Measurements from ENCODE around the gene ZNF71. TPM values are rescaled to one million over a fixed set of nuclear protein-coding genes. Genes with fewer than 3 reads are reported as not detected.

The ZNF71 gene
- polyA plus RNA-seq, 1 experiment = 6.6 TPM

DNA sequence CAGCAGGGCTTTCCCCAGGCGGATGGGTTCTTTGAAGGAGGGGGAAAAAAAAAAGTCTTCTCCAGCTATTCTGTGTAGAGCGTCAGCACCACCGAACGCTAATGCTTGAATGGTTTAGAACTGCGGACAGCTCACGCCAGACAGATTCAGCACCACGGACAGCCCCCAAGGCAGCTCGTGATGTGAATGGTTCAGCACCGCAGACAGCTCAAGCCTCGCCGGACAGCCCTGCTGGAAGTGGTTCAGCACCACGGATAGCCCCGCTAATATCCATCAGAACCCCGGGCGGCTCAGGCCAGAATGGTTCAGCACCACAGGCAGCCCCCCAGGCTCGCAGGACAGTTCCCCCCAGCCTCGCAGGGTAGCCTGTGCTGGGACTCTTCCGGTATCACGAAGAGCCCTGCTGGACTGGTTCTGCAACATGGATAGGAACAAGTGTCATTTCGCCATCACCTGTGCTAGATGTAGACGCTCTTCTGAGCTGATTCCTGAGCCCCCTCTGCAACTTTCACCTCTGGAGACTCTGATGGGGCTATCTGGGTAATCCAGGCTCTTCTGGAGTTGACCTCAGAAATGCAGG lies 43.0 kb downstream of the ZNF71 start:
- CTCF ChIA-PET = interaction anchor here (0.6 kb wide), 2 partner anchors 24 to 357 kb away, joined by 4 read pairs; no protein-coding TSS in a partner anchor
- H3K36me3 ChIP-seq (ENCODE audit: control insufficient read depth, insufficient read depth, low read length) = no peaks in the 10 kb centered on the region

DNA sequence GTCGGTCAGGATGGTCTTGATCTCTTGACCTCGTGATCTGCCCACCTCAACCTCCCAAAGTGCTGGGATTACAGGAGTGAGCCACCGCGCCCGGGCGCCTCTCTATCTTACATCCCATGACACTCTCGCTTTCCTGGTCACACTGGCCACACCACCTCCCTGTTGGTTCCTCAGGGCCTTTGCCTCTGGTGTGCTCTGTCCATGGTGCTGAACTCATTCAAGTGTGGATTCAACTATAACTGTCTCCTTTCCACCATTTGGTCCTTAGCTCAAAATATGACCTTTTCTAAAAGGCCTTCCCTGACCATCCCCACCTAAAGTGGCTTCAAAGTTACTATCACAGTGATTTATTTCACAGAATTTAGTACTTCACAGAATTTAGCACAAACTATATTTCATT lies 44.1 kb downstream of the ZNF71 start:
- ChIA-PET CTCF (interaction anchor here (0.5 kb wide), 1 partner anchor 115 kb away, joined by 3 read pairs; no protein-coding TSS in a partner anchor), POLR2A (no interaction called here)
- DNase-seq (ENCODE audit: low read depth) = no peak
- Histone ChIP-seq H3K27me3 (ENCODE audit: control insufficient read depth, insufficient read depth, low read length) (no peaks in the 10 kb centered on the region), H3K36me3 (ENCODE audit: control insufficient read depth, insufficient read depth, low read length) (no peaks in the 10 kb centered on the region), H3K4me3 (ENCODE audit: low read depth, low read length) (no peak overlapping the region)
- TF ChIP-seq, protein P1, sequence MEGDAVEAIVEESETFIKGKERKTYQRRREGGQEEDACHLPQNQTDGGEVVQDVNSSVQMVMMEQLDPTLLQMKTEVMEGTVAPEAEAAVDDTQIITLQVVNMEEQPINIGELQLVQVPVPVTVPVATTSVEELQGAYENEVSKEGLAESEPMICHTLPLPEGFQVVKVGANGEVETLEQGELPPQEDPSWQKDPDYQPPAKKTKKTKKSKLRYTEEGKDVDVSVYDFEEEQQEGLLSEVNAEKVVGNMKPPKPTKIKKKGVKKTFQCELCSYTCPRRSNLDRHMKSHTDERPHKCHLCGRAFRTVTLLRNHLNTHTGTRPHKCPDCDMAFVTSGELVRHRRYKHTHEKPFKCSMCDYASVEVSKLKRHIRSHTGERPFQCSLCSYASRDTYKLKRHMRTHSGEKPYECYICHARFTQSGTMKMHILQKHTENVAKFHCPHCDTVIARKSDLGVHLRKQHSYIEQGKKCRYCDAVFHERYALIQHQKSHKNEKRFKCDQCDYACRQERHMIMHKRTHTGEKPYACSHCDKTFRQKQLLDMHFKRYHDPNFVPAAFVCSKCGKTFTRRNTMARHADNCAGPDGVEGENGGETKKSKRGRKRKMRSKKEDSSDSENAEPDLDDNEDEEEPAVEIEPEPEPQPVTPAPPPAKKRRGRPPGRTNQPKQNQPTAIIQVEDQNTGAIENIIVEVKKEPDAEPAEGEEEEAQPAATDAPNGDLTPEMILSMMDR (IDR thresholded peaks at IDR 0.05; ENCODE audit: insufficient read depth, low read depth, low read length) = no peak

More for the DNA sequence above, 43.0 kb downstream of the ZNF71 start:
- TF ChIP-seq, protein P1 (IDR thresholded peaks at IDR 0.05; ENCODE audit: insufficient read depth, low read depth, low read length) = no peak
- Histone ChIP-seq H3K27me3 (ENCODE audit: control insufficient read depth, insufficient read depth, low read length) (no peaks in the 10 kb centered on the region), H3K4me3 (ENCODE audit: low read depth, low read length) (no peak overlapping the region)
- DNase-seq (ENCODE audit: low read depth) = no peak
- POLR2A ChIA-PET = no interaction called here

DNA sequence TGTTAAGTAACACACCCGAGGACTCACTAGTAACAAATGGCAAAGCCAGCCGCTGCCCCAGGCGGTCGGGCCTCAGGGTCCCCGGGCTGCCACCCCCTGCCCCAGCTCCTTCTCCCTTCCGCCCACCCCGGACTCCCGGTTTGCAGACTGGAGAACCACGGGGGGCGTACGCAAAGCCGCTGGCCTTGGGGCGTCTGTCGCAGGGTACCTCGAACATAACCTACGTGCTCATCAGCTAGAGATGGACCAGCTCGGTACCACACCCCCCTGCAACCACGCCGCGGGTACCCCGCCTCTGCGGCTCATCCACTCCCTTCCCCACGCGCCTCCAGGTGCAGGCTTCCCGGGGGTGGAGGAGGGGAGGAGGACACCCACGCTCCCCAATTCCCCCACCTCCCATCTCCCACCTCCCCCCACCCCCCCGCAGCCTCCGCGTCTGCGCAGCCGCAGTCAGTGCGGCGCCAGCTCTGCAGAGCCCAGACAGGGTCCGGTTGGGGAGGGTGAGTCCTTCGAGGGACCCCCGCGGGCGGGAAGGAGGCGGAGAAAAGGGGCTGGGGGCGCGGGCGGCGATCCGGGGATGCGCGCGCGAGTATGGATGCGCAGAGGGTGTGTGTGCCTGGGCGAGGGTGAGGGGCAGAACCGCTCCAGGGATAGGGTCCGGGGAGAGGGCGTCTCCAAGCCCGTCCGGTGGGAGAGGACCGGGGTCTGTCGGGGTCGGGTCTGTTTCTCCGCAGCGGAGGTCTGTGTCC lies 47.8 kb downstream of the ZNF71 start, which contains the start of gene SMIM17:
Gene SMIM17, plus strand, starts transcription at position 449 of the 749 bp plus-strand sequence. CDS start 2,509 bp downstream, outside the sequence.
- TF ChIP-seq, protein P1 (IDR thresholded peaks at IDR 0.05; ENCODE audit: insufficient read depth, low read depth, low read length) = no peak
- no peak for DNase-seq (ENCODE audit: low read depth)
- no peaks in the 10 kb centered on the region for H3K36me3 ChIP-seq (ENCODE audit: control insufficient read depth, insufficient read depth, low read length)
- CTCF ChIA-PET = no interaction called here
- no peaks in the 10 kb centered on the region for H3K27me3 ChIP-seq (ENCODE audit: control insufficient read depth, insufficient read depth, low read length)
- POLR2A ChIA-PET = no interaction called here
- H3K4me3 ChIP-seq (ENCODE audit: low read depth, low read length) = no peak within 1 kb of the TSS

DNA sequence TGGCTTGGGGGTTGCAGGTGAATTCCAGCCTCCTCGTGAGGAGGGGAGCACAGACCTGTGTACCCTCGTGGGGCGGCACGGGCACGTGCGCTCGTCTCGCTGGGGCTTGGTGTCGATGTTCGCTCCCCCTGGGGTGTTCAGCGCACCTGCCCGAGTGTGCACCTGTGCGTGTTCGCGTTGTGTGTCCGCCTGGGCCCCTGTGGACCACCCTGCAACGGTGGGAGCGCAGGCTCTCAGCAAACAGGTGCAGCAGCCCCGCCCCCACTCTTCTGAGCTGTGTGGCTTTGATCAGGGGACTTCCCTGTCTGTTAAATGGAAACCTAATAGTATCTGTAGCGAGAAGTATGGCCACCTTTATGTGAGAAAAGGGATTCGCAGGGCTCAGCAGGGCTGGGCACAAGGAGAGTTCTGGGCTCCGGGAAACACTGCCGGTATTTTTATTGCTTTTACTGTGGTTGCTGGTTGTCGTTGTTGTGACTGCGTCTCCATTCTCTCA lies 48.4 kb downstream of the ZNF71 start:
- Histone ChIP-seq H3K27me3 (ENCODE audit: control insufficient read depth, insufficient read depth, low read length) (no peaks in the 10 kb centered on the region), H3K4me3 (ENCODE audit: low read depth, low read length) (no peak overlapping the region), H3K36me3 (ENCODE audit: control insufficient read depth, insufficient read depth, low read length) (no peaks in the 10 kb centered on the region)
- DNase-seq (ENCODE audit: low read depth) = no peak
- ChIA-PET CTCF (no interaction called here), POLR2A (no interaction called here)
- TF ChIP-seq, protein P1 (IDR thresholded peaks at IDR 0.05; ENCODE audit: insufficient read depth, low read depth, low read length) = no peak

DNA sequence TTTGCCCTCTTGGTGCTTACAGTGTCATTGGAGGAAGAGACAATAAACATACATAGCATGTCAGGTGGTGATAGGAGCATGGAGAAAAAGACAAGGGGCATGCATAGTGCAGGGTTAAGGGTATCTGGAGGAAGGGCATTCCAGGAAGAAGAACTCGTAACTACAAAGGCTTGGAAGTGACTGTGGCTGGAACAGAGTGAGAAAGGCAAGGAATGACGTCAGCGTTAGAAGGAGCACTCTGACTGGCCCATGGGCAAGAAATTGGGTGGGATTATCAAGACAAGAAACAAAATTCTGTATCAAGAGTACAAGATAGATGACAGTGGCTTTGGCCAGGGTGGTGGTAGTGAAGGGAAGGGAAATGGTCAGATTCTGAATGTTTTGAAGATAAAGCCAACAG lies 59.0 kb downstream of the ZNF71 start:
- ChIA-PET CTCF (no interaction called here), POLR2A (no interaction called here)
- Histone ChIP-seq H3K27me3 (ENCODE audit: control insufficient read depth, insufficient read depth, low read length) (no peaks in the 10 kb centered on the region), H3K4me3 (ENCODE audit: low read depth, low read length) (no peak overlapping the region), H3K36me3 (ENCODE audit: control insufficient read depth, insufficient read depth, low read length) (no peaks in the 10 kb centered on the region)
- DNase-seq (ENCODE audit: low read depth) = no peak
- TF ChIP-seq, protein P1 (IDR thresholded peaks at IDR 0.05; ENCODE audit: insufficient read depth, low read depth, low read length) = no peak
